Pancreas (tissue), 10 donors: ENCODE measurements around the gene EMILIN3. TPM values are rescaled to one million over a fixed set of nuclear protein-coding genes. Genes with fewer than 3 reads are reported as not detected.
A peak's percentile ranks its signal among the peaks of the same experiment; 100 is the strongest.

ENCODE experiments used
- ATAC-seq, 4 donors: fragments of 200-7000 bp; cut with Tn5 transposase; one replicate each; pipeline versions ENCODE4 v1.8.0 to v1.9.1; 2020; ENCODE audit warnings: mild to moderate bottlenecking in 4 of 4, moderate library complexity in 4 of 4
- DNase-seq, 6 donors: peaks; one replicate each; pipeline ENCODE4 v3.0.0-alpha.2; 2020
- FAIRE-seq: peaks from 2 replicates; lab custom pipeline; 2012; peaks lifted over from hg19 to GRCh38; lab: Jason Lieb, UNC
- H3K27ac ChIP-seq, 4 donors: fragments of 200-600 bp; sonication (generic); 1 replicate in 3 of 4; 2 replicates in 1 of 4; pipeline versions ENCODE4 v1.5.0 to v1.8.0; 2020
- H3K27me3 ChIP-seq, 4 donors: fragments of 200-600 bp; one replicate each; pipeline ENCODE4 v1.8.0; 2021
- H3K36me3 ChIP-seq, 3 donors: fragments of 200-600 bp; sonication (generic) in 1 of 3; one replicate each; pipeline versions ENCODE4 v1.5.0 to v1.8.0; 2020 to 2021
- H3K4me1 ChIP-seq, 3 donors: fragments of 200-600 bp; one replicate each; pipeline ENCODE4 v1.8.0; 2021
- H3K4me3 ChIP-seq, 4 donors: fragments of 200-600 bp; sonication (generic) in 2 of 4; one replicate each; pipeline versions ENCODE4 v1.5.0 to v1.8.0; 2020 to 2021
- H3K9me3 ChIP-seq, 4 donors: fragments of 200-600 bp; one replicate each; pipeline ENCODE4 v1.8.0; 2021
- CTCF ChIP-seq, 4 donors: fragments of 200-600 bp; sonication (generic) in 3 of 4; IDR thresholded peaks; one replicate each; pipeline versions ENCODE4 v1.5.0 to v1.8.0; 2021; ENCODE audit warnings: antibody characterized with exemption in 4 of 4
- WGBS, 2 donors: extraction: QIAGEN DNeasy Blood & Tissue Kit; methylation state at CpG; one replicate each; pipeline ENCODE4 v1.1.7; 2013; 5-methylcytosine and 5-hydroxymethylcytosine counted together
- intact Hi-C, 3 donors: fragments of 100-400 bp; cut with DNase I; formaldehyde crosslinking; loops; one replicate each; pipeline versions ENCODE4 v1.11.1 to v1.14.2; 2022
- polyA plus RNA-seq, 2 donors: library from polyadenylated mRNA; stranded (reverse); fragments of 200-250 nt; gene quantifications; one replicate each; pipeline ENCODE4 v1.2.3, GENCODE V29; 2013
- total RNA-seq, 6 donors: library from RNA; stranded (reverse); fragmentation: NEBNext Ultra II Directional in 4 of 6; extraction: Animal tissue kit (Norgen Biotek cat#: 25700) in 4 of 6; gene quantifications; one replicate each; pipeline versions ENCODE4 v1.2.1 to v1.2.4, GENCODE V29; 2021 to 2023
- donor health status: healthy with polysubstance abuse.
- donor health status: DM: no; HTN: no; CAD: no; lungs with moderate emphysema.
- donor health status: DM: no; HTN: no; CAD: no.
- donor health status: control.
- donor health status: control.
- donor health status: Bipolar disorder and iron deficiency.
- donor health status: DM: yes; HTN: yes; CAD: no.
- donor health status: DM: no; HTN: no; CAD: no.
- donor health status: DM: no; HTN: no; CAD: no.
- donor health status: DM: yes; HTN: yes; CAD: no.

The EMILIN3 gene
- total and polyA plus RNA-seq, 8 donors = 0.04 to 0.33 (median 0.06) TPM; not detected in 3

DNA sequence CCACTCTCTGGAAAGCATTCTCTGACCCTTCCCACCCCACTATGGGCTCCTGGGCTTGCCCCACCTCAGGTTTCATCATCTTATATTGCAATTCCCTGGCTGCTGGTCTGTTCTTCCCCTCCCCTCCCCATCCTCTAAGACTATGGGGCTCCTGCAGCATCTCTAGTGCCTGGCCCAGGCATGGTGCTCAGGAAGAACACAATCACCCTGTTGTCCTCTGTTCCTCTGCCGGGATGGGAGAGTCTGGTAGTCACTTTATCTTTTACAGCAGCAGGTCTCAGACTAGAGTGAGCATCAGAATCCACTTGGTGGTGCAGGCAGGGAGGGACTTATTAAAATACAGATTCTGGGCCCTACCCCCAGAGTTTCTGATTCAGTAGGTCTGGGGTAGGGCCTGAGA is 31.0 kb downstream of the EMILIN3 start:
- ATAC-seq = no peak
- no peak overlapping the region for H3K4me3 ChIP-seq
- 73 to 81% methylated on average over 1 of the region's 1 CpG for WGBS, 2 donors
- H3K27me3 ChIP-seq = no peaks in the 10 kb centered on the region
- DNase-seq = no peak
- no peaks in the 10 kb centered on the region for H3K36me3 ChIP-seq
- no peaks in the 10 kb centered on the region for H3K9me3 ChIP-seq
- no peak overlapping the region for H3K27ac ChIP-seq
- no peak for FAIRE-seq
- peaks cover 0 to 3% (median 0%) of the 10 kb centered on the region in 3 donors for H3K4me1 ChIP-seq
- TF ChIP-seq CTCF (IDR thresholded peaks at IDR 0.05) = no peak
- intact Hi-C loops = loop anchor here in 1 of 3 donors (5.0 to 10.0 kb wide), 2 partner anchors 101 to 163 kb away; no protein-coding TSS in a partner anchor

- Histone ChIP-seq H3K27me3 (no peaks in the 10 kb centered on the region), H3K4me3 (no peak overlapping the region), H3K9me3 (no peaks in the 10 kb centered on the region), H3K4me1 (peaks cover 0 to under 1% (median 0%) of the 10 kb centered on the region in 3 donors), H3K36me3 (no peaks in the 10 kb centered on the region), H3K27ac (peak overlapping the region in 3 of 4 donors; percentile 11 to 28 (median 13))
- 69 to 73% methylated on average over 15 of the region's 15 CpGs for WGBS, 2 donors
- DNase-seq (no peak), FAIRE-seq (no peak), ATAC-seq (peak in 1 of 4 donors; percentile 38)
- intact Hi-C loops = loop anchor here in 1 of 3 donors (5.0 to 10.0 kb wide), 2 partner anchors 100 to 162 kb away; no protein-coding TSS in a partner anchor
- no peak for TF ChIP-seq CTCF (IDR thresholded peaks at IDR 0.05)
Observed at GRCh38 chr20:41334443-41335421, 31.9 kb downstream of the EMILIN3 start.

GRCh38 chr20:41334036-41334435 is 32.6 kb downstream of the EMILIN3 start:
- H3K9me3 ChIP-seq = no peaks in the 10 kb centered on the region
- H3K27ac ChIP-seq = peak overlapping the region in 3 of 4 donors; percentile 11 to 28 (median 13)
- no peak overlapping the region for H3K4me3 ChIP-seq
- WGBS, 2 donors = 85 to 92% methylated on average over 2 of the region's 2 CpGs
- no peak for TF ChIP-seq CTCF (IDR thresholded peaks at IDR 0.05)
- intact Hi-C loops = loop anchor here in 1 of 3 donors (10.0 kb wide), 1 partner anchor 99 kb away; no protein-coding TSS in a partner anchor
- no peaks in the 10 kb centered on the region for H3K27me3 ChIP-seq
- DNase-seq (no peak), FAIRE-seq (no peak), ATAC-seq (no peak)
- no peaks in the 10 kb centered on the region for H3K4me1 ChIP-seq
- no peaks in the 10 kb centered on the region for H3K36me3 ChIP-seq

DNA sequence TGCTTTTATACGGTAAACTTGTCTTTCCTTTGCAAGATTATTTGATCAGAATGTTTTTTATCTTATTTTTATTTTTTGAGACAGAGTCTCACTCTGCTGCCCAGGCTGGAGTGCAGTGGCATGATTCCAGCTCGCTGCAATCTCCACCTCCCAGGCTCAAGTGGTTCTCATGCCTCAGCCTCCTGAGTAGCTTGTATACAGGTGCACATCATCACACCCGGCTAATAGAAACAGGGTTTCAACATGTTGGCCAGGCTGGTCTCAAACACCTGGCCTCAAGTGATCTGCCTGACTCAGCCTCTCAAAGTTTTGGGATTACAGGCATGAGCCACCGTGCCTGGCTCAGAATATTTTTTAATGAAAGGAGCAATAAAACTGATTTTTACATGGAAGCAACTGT is 34.9 kb downstream of the EMILIN3 start:
- intact Hi-C loops = loop anchor here in 1 of 3 donors (10.0 kb wide), 1 partner anchor 97 kb away; no protein-coding TSS in a partner anchor
- H3K9me3 ChIP-seq = no peaks in the 10 kb centered on the region
- H3K36me3 ChIP-seq = no peaks in the 10 kb centered on the region
- TF ChIP-seq CTCF (IDR thresholded peaks at IDR 0.05) = no peak
- no peak for FAIRE-seq
- no peak for ATAC-seq
- no peak overlapping the region for H3K4me3 ChIP-seq
- H3K4me1 ChIP-seq = no peaks in the 10 kb centered on the region
- no peak for DNase-seq
- H3K27ac ChIP-seq = no peak overlapping the region
- no peaks in the 10 kb centered on the region for H3K27me3 ChIP-seq
- 80 to 87% methylated on average over 4 of the region's 4 CpGs for WGBS, 2 donors
